ENCODE data around the gene TENT4B. TPM values are rescaled to one million over a fixed set of nuclear protein-coding genes. Genes with fewer than 3 reads are reported as not detected.

Gene TENT4B
- total RNA-seq, 1 experiment from 2014 or later = 28.6 TPM

DNA sequence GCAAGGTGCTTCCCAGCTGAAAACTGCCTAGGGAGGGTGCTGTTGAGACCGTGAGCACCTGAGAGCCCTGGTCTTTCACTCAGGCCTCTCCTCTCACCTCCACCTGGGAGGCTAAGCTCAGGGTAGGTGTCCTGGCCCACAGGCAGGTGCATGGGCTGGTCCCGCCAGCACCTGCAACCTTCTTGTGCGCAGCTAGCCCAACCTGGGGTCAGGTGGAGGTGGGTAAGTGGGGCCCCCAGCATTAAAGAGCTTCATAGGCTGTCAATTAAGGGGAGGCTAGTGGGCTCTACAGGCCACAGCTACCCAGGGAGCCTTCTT is 122.0 kb downstream of the TENT4B start:
- Mint-ChIP-seq H3K4me3 (ENCODE audit: unreplicated experiment) (no peak overlapping the region), H3K27me3 (ENCODE audit: insufficient read depth, unreplicated experiment) (no peaks in the 10 kb centered on the region), H3K4me1 (ENCODE audit: low read depth, unreplicated experiment) (no peaks in the 10 kb centered on the region), H3K27ac (ENCODE audit: unreplicated experiment) (no peak overlapping the region), H3K36me3 (ENCODE audit: insufficient read depth, unreplicated experiment) (peaks cover 16% of the 10 kb centered on the region), H3K9me3 (ENCODE audit: unreplicated experiment) (peaks cover 9% of the 10 kb centered on the region)
- ChIA-PET POLR2A (no interaction called here), CTCF (interaction anchor here (0.6 to 1.7 kb wide), 2 partner anchors 55 to 531 kb away, joined by 9 to 10 read pairs; no protein-coding TSS in a partner anchor)
- Histone ChIP-seq H3K4me1 (0 out of 2 replicates have a peak, but pooled peaks cover 3% of the 10 kb centered on the region), H3K27me3 (replicated peaks; ENCODE audit: control insufficient read depth, insufficient read depth, low read length) (no peaks in the 10 kb centered on the region), H3K4me3 (ENCODE audit: low read depth, low read length) (no peak overlapping the region), H3K9me3 (no peaks in the 10 kb centered on the region), H3K36me3 (ENCODE audit: control insufficient read depth, insufficient read depth, low read length) (no peaks in the 10 kb centered on the region; the same call in 1 of the 2 replicates)
- intact Hi-C loops (cut with micrococcal nuclease; ENCODE audit: unreplicated experiment) = no loop called here
- TF ChIP-seq, protein P1, sequence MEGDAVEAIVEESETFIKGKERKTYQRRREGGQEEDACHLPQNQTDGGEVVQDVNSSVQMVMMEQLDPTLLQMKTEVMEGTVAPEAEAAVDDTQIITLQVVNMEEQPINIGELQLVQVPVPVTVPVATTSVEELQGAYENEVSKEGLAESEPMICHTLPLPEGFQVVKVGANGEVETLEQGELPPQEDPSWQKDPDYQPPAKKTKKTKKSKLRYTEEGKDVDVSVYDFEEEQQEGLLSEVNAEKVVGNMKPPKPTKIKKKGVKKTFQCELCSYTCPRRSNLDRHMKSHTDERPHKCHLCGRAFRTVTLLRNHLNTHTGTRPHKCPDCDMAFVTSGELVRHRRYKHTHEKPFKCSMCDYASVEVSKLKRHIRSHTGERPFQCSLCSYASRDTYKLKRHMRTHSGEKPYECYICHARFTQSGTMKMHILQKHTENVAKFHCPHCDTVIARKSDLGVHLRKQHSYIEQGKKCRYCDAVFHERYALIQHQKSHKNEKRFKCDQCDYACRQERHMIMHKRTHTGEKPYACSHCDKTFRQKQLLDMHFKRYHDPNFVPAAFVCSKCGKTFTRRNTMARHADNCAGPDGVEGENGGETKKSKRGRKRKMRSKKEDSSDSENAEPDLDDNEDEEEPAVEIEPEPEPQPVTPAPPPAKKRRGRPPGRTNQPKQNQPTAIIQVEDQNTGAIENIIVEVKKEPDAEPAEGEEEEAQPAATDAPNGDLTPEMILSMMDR (IDR thresholded peaks at IDR 0.05; ENCODE audit: insufficient read depth in 1 of 2, low read depth in 1 of 2, low read length in 1 of 2, severe bottlenecking in 1 of 2, unreplicated experiment in 1 of 2) = no peak
- BruUV-seq (replicated peaks) = no TSS peak
- DNase-seq = no peak

DNA sequence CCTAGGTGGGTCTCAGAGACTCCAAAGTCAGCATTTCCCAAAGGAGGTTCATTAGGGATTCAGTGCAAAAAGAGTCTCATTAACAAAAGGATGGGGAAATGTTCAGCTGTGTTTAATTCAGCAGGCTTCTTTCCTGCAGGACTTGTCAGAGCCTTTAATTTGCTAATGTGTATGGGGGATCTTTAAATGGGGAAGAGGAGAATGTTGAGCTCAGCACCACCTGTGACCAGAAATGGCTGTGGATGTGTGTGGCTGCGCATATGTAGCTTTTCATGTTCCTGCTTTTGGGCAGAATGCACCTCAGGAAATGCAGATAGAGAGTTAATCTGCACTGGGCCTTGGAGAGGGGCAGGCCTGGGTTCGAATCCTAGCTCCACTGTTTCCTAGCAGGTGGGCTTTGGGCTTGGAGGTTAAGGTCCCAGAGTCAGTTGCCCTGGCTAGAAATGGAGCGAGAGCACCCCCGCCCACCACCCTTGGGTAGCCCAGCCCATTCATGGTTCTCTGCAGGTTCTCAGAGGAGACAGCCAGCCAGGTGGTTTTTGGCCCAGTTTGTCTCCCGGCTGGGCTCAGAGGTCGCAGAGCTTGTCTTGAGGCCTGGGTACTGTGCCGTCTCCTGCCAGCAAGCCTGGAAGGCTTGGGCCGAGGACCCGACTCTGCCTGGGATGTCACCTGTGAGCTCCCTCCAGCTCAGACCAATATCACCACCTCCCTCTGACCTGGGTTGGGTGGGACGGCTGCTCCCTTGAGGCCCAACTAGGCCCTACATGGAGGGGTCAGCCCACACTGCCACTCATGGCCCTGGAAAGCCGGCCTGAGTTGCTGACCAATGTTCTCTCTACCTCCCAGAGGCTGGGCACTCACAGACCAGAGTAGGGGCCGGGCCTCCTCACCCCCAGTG is 122.6 kb downstream of the TENT4B start:
- Histone ChIP-seq H3K36me3 (ENCODE audit: control insufficient read depth, insufficient read depth, low read length) (no peaks in the 10 kb centered on the region; the same call in 1 of the 2 replicates), H3K27me3 (replicated peaks; ENCODE audit: control insufficient read depth, insufficient read depth, low read length) (no peaks in the 10 kb centered on the region), H3K4me1 (0 out of 2 replicates have a peak, but pooled peaks cover 3% of the 10 kb centered on the region), H3K9me3 (no peaks in the 10 kb centered on the region), H3K4me3 (ENCODE audit: low read depth, low read length) (no peak overlapping the region)
- CTCF ChIA-PET = interaction anchor here (0.6 to 1.7 kb wide), 2 partner anchors 55 to 531 kb away, joined by 9 to 10 read pairs; no protein-coding TSS in a partner anchor
- Mint-ChIP-seq H3K36me3 (ENCODE audit: insufficient read depth, unreplicated experiment) (peaks cover 14% of the 10 kb centered on the region), H3K9me3 (ENCODE audit: unreplicated experiment) (peaks cover 9% of the 10 kb centered on the region), H3K27ac (ENCODE audit: unreplicated experiment) (no peak overlapping the region), H3K4me1 (ENCODE audit: low read depth, unreplicated experiment) (no peaks in the 10 kb centered on the region), H3K27me3 (ENCODE audit: insufficient read depth, unreplicated experiment) (no peaks in the 10 kb centered on the region), H3K4me3 (ENCODE audit: unreplicated experiment) (no peak overlapping the region)
- BruUV-seq (replicated peaks) = no TSS peak
- TF ChIP-seq, protein P1 (IDR thresholded peaks at IDR 0.05; ENCODE audit: insufficient read depth in 1 of 2, low read depth in 1 of 2, low read length in 1 of 2, severe bottlenecking in 1 of 2, unreplicated experiment in 1 of 2) = no peak
- intact Hi-C loops (cut with micrococcal nuclease; ENCODE audit: unreplicated experiment) = no loop called here
- DNase-seq = no peak
- POLR2A ChIA-PET = no interaction called here

GRCh38 chr16:50276326-50276640 is 123.2 kb downstream of the TENT4B start:
- TF ChIP-seq, protein P1 (IDR thresholded peaks at IDR 0.05; ENCODE audit: insufficient read depth in 1 of 2, low read depth in 1 of 2, low read length in 1 of 2, severe bottlenecking in 1 of 2, unreplicated experiment in 1 of 2) = no peak
- POLR2A ChIA-PET = no interaction called here

More at GRCh38 chr16:50276326-50276640, 123.2 kb downstream of the TENT4B start:
- Mint-ChIP-seq H3K36me3 (ENCODE audit: insufficient read depth, unreplicated experiment) (peaks cover 8% of the 10 kb centered on the region), H3K4me1 (ENCODE audit: low read depth, unreplicated experiment) (no peaks in the 10 kb centered on the region), H3K9me3 (ENCODE audit: unreplicated experiment) (peaks cover 9% of the 10 kb centered on the region), H3K27me3 (ENCODE audit: insufficient read depth, unreplicated experiment) (no peaks in the 10 kb centered on the region), H3K4me3 (ENCODE audit: unreplicated experiment) (no peak overlapping the region), H3K27ac (ENCODE audit: unreplicated experiment) (no peak overlapping the region)
- Histone ChIP-seq H3K36me3 (ENCODE audit: control insufficient read depth, insufficient read depth, low read length) (no peaks in the 10 kb centered on the region; the same call in 1 of the 2 replicates), H3K9me3 (no peaks in the 10 kb centered on the region), H3K27me3 (replicated peaks; ENCODE audit: control insufficient read depth, insufficient read depth, low read length) (no peaks in the 10 kb centered on the region), H3K4me1 (0 out of 2 replicates have a peak, but pooled peaks cover 3% of the 10 kb centered on the region), H3K4me3 (ENCODE audit: low read depth, low read length) (no peak overlapping the region)
- intact Hi-C loops (cut with micrococcal nuclease; ENCODE audit: unreplicated experiment) = no loop called here
- no peak for DNase-seq
- BruUV-seq (replicated peaks) = no TSS peak
- CTCF ChIA-PET = no interaction called here
